ENCODE measurements around the gene SLC28A1. TPM values are rescaled to one million over a fixed set of nuclear protein-coding genes. Genes with fewer than 3 reads are reported as not detected.

SLC28A1 gene
- total RNA-seq, 1 experiment from 2014 or later: not detected

- no peak for TF ChIP-seq CTCF (IDR thresholded peaks at IDR 0.05 in 2 of 3, conservative IDR thresholded peaks at IDR 0.05 in 1 of 3; ENCODE audit: borderline replicate concordance in 1 of 3, insufficient read depth in 1 of 3, low read depth in 2 of 3, low read length in 2 of 3)
Observed at GRCh38 chr15:84980196-84981053, 96.0 kb downstream of the SLC28A1 start (continued).

GRCh38 chr15:84981054-84981710 is 96.7 kb downstream of the SLC28A1 start:
- H3K27ac ChIP-seq (ENCODE audit: low read depth, low read length): peak overlapping the region; percentile 91
- RAD21 ChIA-PET (ENCODE audit: low non-redundant PET in 1 of 2, low total read pairs in 2 of 2, uncharacterized antibody in 2 of 2, unreplicated experiment in 2 of 2): no interaction called here
- CTCF ChIA-PET: interaction anchor here (0.8 to 2.7 kb wide), 6 partner anchors 11 to 394 kb away, joined by 3 to 5 read pairs (median 4); no protein-coding TSS in a partner anchor
- H3K9me2 ChIP-seq (ENCODE audit: insufficient read depth): no peaks in the 10 kb centered on the region
- H3K4me2 ChIP-seq (ENCODE audit: low read length): peak overlapping the region; percentile 92
- H3K27me3 ChIP-seq (ENCODE audit: insufficient read depth, low read length): no peaks in the 10 kb centered on the region
- DNase-seq (ENCODE audit: low read depth, low spot score): peak; percentile 92
- H3K4me3 ChIP-seq (replicated peaks in 1 of 2; ENCODE audit: low read depth in 1 of 2, low read length in 2 of 2): peak overlapping the region; percentile 69 to 75
- no peaks in the 10 kb centered on the region for H3K9me3 ChIP-seq (ENCODE audit: control insufficient read depth in 1 of 2, insufficient read depth in 1 of 2, low read depth in 1 of 2, low read length in 2 of 2)
- BruUV-seq (replicated peaks): no TSS peak
- peak; percentile 81 for ATAC-seq
- H4K20me1 ChIP-seq (ENCODE audit: insufficient read depth): peaks cover 7% of the 10 kb centered on the region; the same call in 1 of the 2 replicates
- peaks cover 40% of the 10 kb centered on the region for H3K79me2 ChIP-seq (ENCODE audit: insufficient read depth, low read length)
- peaks cover 10 to 31% of the 10 kb centered on the region in 2 experiments; a peak in 3 of 4 replicates for H3K4me1 ChIP-seq (ENCODE audit: control insufficient read depth in 1 of 2, insufficient read depth in 2 of 2, low read length in 2 of 2)
- H3K9ac ChIP-seq (ENCODE audit: low read length): peak overlapping the region; percentile 81
- POLR2A ChIA-PET: interaction anchor here (1.0 to 1.6 kb wide), 3 partner anchors 11 to 26 kb away, joined by 3 to 6 read pairs (median 4); no protein-coding TSS in a partner anchor
- intact Hi-C loops (cut with micrococcal nuclease): loop anchor here (2.0 kb wide), 1 partner anchor 50 kb away; no protein-coding TSS in a partner anchor
- H3K36me3 ChIP-seq (ENCODE audit: control insufficient read depth in 1 of 2, insufficient read depth in 2 of 2, low read length in 2 of 2): no peaks in the 10 kb centered on the region
- H2AFZ ChIP-seq (ENCODE audit: low read depth, low read length, poor library complexity, severe bottlenecking): no peak overlapping the region
- TF ChIP-seq ELF1 (IDR thresholded peaks at IDR 0.05; ENCODE audit: borderline replicate concordance, low read depth) (no peak), YY1 (IDR thresholded peaks at IDR 0.05; ENCODE audit: extremely low read depth, insufficient replicate concordance, low read depth, low read length) (peak; percentile 74), RAD21 (IDR thresholded peaks at IDR 0.05; ENCODE audit: low read depth) (peak; percentile 20; the same call in 1 of the 2 replicates), EGR1 (IDR thresholded peaks at IDR 0.05; ENCODE audit: low read depth) (peak; percentile 68), SIN3A (IDR thresholded peaks at IDR 0.05; ENCODE audit: low read depth) (peak; percentile 79), POLR2A (IDR thresholded peaks at IDR 0.05; ENCODE audit: borderline replicate concordance, extremely low read depth, insufficient read depth, insufficient read length) (peak; percentile 48), TCF7L2 (IDR thresholded peaks at IDR 0.05; ENCODE audit: borderline replicate concordance, extremely low read depth, insufficient read depth, insufficient read length) (peak; percentile 69), REST (IDR thresholded peaks at IDR 0.05; ENCODE audit: low read depth) (no peak), ATF3 (IDR thresholded peaks at IDR 0.05) (no peak), CTCF (IDR thresholded peaks at IDR 0.05 in 2 of 3, conservative IDR thresholded peaks at IDR 0.05 in 1 of 3; ENCODE audit: borderline replicate concordance in 1 of 3, insufficient read depth in 1 of 3, low read depth in 2 of 3, low read length in 2 of 3) (no peak), CEBPB (IDR thresholded peaks at IDR 0.05; ENCODE audit: low read depth) (no peak), POLR2AphosphoS5 (IDR thresholded peaks at IDR 0.05; ENCODE audit: low read depth, low read length) (peak; percentile 65), ZFX (IDR thresholded peaks at IDR 0.05) (no peak; the same call in 1 of the 2 replicates)
